IPS-15b (cell line): ENCODE results near the gene IZUMO4.
"Not testable (repeated sequence)": the region's sequence is repeated elsewhere in the genome, so short reads cannot be mapped to it uniquely, and the experiment has no call there.

Experiments
- H3K27me3 ChIP-seq: one replicate; pipeline ENCODE4 v1.6.1; 2013; ENCODE audit warnings: low read length; ENCODE audit not compliant: control insufficient read depth, insufficient read depth
- H3K36me3 ChIP-seq: one replicate; pipeline ENCODE4 v1.6.1; 2013; ENCODE audit warnings: low read length; ENCODE audit not compliant: control insufficient read depth, insufficient read depth
- H3K4me1 ChIP-seq: one replicate; pipeline ENCODE4 v1.6.1; 2013; ENCODE audit warnings: mild to moderate bottlenecking, low read length; ENCODE audit not compliant: control insufficient read depth, insufficient read depth
- H3K4me3 ChIP-seq: one replicate; pipeline ENCODE4 v1.5.1; 2013; ENCODE audit warnings: low read depth, low read length
- H3K9ac ChIP-seq: one replicate; pipeline ENCODE4 v1.6.1; 2013; ENCODE audit warnings: low read depth, mild to moderate bottlenecking, low read length
- H3K9me3 ChIP-seq: one replicate; pipeline ENCODE4 v1.6.1; 2013; ENCODE audit warnings: mild to moderate bottlenecking, low read length; ENCODE audit not compliant: control insufficient read depth, insufficient read depth

Gene IZUMO4

GRCh38 chr19:2117215-2117960, 20.7 kb downstream of the IZUMO4 start:
- Histone ChIP-seq H3K36me3 (peaks cover 91% of the 10 kb centered on the region), H3K9ac (no peak overlapping the region), H3K9me3 (no peaks in the 10 kb centered on the region), H3K4me1 (no peaks in the 10 kb centered on the region), H3K27me3 (no peaks in the 10 kb centered on the region), H3K4me3 (no peak overlapping the region)

DNA sequence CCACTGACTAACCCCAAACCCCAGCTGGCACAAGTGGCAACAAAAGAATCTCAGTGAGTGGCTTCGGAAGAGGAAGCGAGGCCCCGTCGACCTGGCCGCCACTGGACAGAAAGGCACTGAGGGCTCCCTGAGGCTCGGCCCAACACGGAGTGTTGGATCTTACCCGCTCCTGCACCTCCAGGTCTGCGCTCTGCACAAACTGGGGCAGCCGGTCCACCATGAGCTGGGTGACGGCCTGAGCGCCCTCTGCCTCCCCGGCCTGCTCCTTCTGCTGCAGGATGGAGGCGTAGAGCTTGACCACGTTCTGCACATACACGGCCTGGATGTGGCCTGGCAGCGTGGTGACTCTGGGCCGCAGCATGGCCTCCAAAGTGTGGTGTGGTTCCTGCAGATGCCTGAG, 21.7 kb downstream of the IZUMO4 start:
- no peak overlapping the region for H3K4me3 ChIP-seq
- H3K9ac ChIP-seq = no peak overlapping the region
- H3K27me3 ChIP-seq = no peaks in the 10 kb centered on the region
- no peaks in the 10 kb centered on the region for H3K4me1 ChIP-seq
- H3K36me3 ChIP-seq = peaks cover 92% of the 10 kb centered on the region
- no peaks in the 10 kb centered on the region for H3K9me3 ChIP-seq

GRCh38 chr19:2119921-2120785, 23.4 kb downstream of the IZUMO4 start:
- H3K4me3 ChIP-seq = no peak overlapping the region
- H3K9me3 ChIP-seq = no peaks in the 10 kb centered on the region
- no peaks in the 10 kb centered on the region for H3K27me3 ChIP-seq
- H3K36me3 ChIP-seq = peaks cover 86% of the 10 kb centered on the region
- no peaks in the 10 kb centered on the region for H3K4me1 ChIP-seq
- H3K9ac ChIP-seq = no peak overlapping the region

GRCh38 chr19:2120821-2121220, 24.1 kb downstream of the IZUMO4 start:
- Histone ChIP-seq H3K9me3 (no peaks in the 10 kb centered on the region), H3K4me3 (no peak overlapping the region), H3K9ac (no peak overlapping the region)

DNA sequence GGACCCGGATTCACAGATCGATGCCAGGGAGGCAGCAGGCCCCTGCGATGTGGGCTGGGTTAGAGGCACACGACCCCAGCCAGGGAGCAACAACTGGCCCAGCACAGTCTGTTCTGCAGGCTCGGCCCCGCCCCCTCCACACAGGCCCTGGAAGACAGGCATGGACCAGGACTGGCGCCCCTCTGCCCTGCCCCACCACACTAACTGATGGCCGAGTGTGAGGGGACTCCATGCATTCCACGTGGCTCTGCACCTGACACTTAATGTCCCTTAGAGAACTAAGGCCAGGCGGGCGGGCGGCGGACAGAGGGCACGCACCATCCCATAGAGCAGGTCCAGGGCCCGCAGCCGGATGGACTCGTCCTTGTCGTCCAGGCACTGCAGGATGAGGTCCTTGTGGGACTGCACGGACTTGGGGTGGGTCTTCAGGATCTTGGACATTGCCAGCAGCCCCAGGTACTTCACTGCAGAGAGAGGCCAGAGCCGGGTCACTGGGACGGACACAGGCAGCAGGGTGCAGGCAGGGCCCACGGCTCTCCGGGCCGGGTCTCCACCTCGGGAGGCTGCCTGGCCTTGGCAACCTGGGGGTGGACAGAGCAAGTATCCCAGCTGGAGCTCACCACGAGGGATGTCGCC, 24.8 kb downstream of the IZUMO4 start:
- H3K9ac ChIP-seq = no peak overlapping the region
- H3K27me3 ChIP-seq = no peaks in the 10 kb centered on the region
- H3K36me3 ChIP-seq = peaks cover 76% of the 10 kb centered on the region
- H3K9me3 ChIP-seq = no peaks in the 10 kb centered on the region
- no peaks in the 10 kb centered on the region for H3K4me1 ChIP-seq
- H3K4me3 ChIP-seq = no peak overlapping the region

More at GRCh38 chr19:2120821-2121220, 24.1 kb downstream of the IZUMO4 start:
- Histone ChIP-seq H3K36me3 (peaks cover 82% of the 10 kb centered on the region), H3K4me1 (no peaks in the 10 kb centered on the region), H3K27me3 (no peaks in the 10 kb centered on the region)

- peaks cover 76% of the 10 kb centered on the region for H3K36me3 ChIP-seq
- H3K27me3 ChIP-seq = no peaks in the 10 kb centered on the region
- H3K9ac ChIP-seq = no peak overlapping the region
- no peaks in the 10 kb centered on the region for H3K9me3 ChIP-seq
- H3K4me1 ChIP-seq = no peaks in the 10 kb centered on the region
- H3K4me3 ChIP-seq = no peak overlapping the region
Observed at GRCh38 chr19:2122251-2122650, 25.5 kb downstream of the IZUMO4 start.

- H3K36me3 ChIP-seq = peaks cover 76% of the 10 kb centered on the region
- H3K9ac ChIP-seq = no peak overlapping the region
- H3K4me3 ChIP-seq = no peak overlapping the region
- no peaks in the 10 kb centered on the region for H3K27me3 ChIP-seq
- no peaks in the 10 kb centered on the region for H3K4me1 ChIP-seq
- no peaks in the 10 kb centered on the region for H3K9me3 ChIP-seq
Observed at GRCh38 chr19:2122982-2123381, 26.3 kb downstream of the IZUMO4 start.

GRCh38 chr19:2123682-2124387, 27.1 kb downstream of the IZUMO4 start:
- Histone ChIP-seq H3K9me3 (no peaks in the 10 kb centered on the region), H3K4me1 (no peaks in the 10 kb centered on the region), H3K4me3 (no peak overlapping the region), H3K36me3 (peaks cover 68% of the 10 kb centered on the region), H3K9ac (no peak overlapping the region), H3K27me3 (no peaks in the 10 kb centered on the region)

GRCh38 chr19:2126879-2127518, 30.3 kb downstream of the IZUMO4 start:
- Histone ChIP-seq H3K27me3 (no peaks in the 10 kb centered on the region), H3K9me3 (no peaks in the 10 kb centered on the region), H3K4me1 (no peaks in the 10 kb centered on the region), H3K4me3 (no peak overlapping the region), H3K9ac (no peak overlapping the region), H3K36me3 (peaks cover 74% of the 10 kb centered on the region)

DNA sequence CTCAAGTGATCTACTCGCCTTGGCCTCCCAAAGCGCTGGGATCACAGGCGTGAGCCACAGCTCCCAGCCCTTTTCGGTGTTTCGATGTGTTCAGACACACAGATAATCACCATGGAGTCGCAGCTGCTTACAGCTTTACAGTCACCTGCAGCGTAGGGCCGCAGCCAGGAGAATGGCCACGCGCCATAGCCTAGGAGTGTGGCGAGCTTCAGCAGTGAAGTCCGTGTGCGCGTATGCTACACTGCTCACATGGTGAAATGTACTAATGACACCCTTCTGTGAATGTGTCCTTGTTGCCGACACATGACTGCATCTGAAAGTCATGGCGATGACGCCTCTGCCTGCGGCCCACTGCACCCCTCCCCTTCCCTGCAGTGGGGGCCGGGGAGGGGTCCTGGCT, 31.0 kb downstream of the IZUMO4 start:
- Histone ChIP-seq H3K4me3 (no peak overlapping the region), H3K27me3 (no peaks in the 10 kb centered on the region), H3K36me3 (peaks cover 74% of the 10 kb centered on the region), H3K9ac (no peak overlapping the region), H3K4me1 (no peaks in the 10 kb centered on the region), H3K9me3 (no peaks in the 10 kb centered on the region)

GRCh38 chr19:2128252-2128651, 31.5 kb downstream of the IZUMO4 start:
- not testable (repeated sequence) for H3K27me3 ChIP-seq
- H3K36me3 ChIP-seq = peaks cover 74% of the 10 kb centered on the region

More at GRCh38 chr19:2128252-2128651, 31.5 kb downstream of the IZUMO4 start:
- not testable (repeated sequence) for H3K4me1 ChIP-seq, H3K9me3 ChIP-seq, H3K9ac ChIP-seq, H3K4me3 ChIP-seq
